Measurements from ENCODE around the gene PTPRN2. TPM values are rescaled to one million over a fixed set of nuclear protein-coding genes. Genes with fewer than 3 reads are reported as not detected.

The PTPRN2 gene
- polyA plus RNA-seq, 3 donors from 2014 or later: 1.9 to 3.7 (median 2.2) TPM

GRCh38 chr7:158547817-158548216 lies 39.8 kb downstream of the PTPRN2 start:
- Mint-ChIP-seq H3K36me3 (no peaks in the 10 kb centered on the region), H3K9me3 (no peaks in the 10 kb centered on the region), H3K4me3 (no peak overlapping the region), H3K27ac (no peak overlapping the region), H3K27me3 (ENCODE audit: low read depth in 3 of 3) (peaks cover 2 to 5% (median 2%) of the 10 kb centered on the region in 3 donors), H3K4me1 (no peaks in the 10 kb centered on the region)
- no peak for DNase-seq

GRCh38 chr7:158546626-158547025 lies 41.0 kb downstream of the PTPRN2 start:
- H3K27me3 Mint-ChIP-seq (ENCODE audit: low read depth in 3 of 3): peaks cover 2% of the 10 kb centered on the region in 3 donors
- no peak for DNase-seq
- no peaks in the 10 kb centered on the region for H3K9me3 Mint-ChIP-seq
- H3K36me3 Mint-ChIP-seq: no peaks in the 10 kb centered on the region
- no peaks in the 10 kb centered on the region for H3K4me1 Mint-ChIP-seq
- H3K4me3 Mint-ChIP-seq: no peak overlapping the region
- no peak overlapping the region for H3K27ac Mint-ChIP-seq

- no peak for DNase-seq
- Mint-ChIP-seq H3K4me1 (no peaks in the 10 kb centered on the region), H3K36me3 (no peaks in the 10 kb centered on the region), H3K27ac (no peak overlapping the region), H3K27me3 (ENCODE audit: low read depth in 3 of 3) (peaks cover 2% of the 10 kb centered on the region in 3 donors), H3K9me3 (no peaks in the 10 kb centered on the region), H3K4me3 (no peak overlapping the region)
Observed at GRCh38 chr7:158546214-158546613, 41.4 kb downstream of the PTPRN2 start.

- no peak overlapping the region for H3K4me3 Mint-ChIP-seq
- H3K36me3 Mint-ChIP-seq: no peaks in the 10 kb centered on the region
- H3K27ac Mint-ChIP-seq: no peak overlapping the region
- no peaks in the 10 kb centered on the region for H3K4me1 Mint-ChIP-seq
- H3K9me3 Mint-ChIP-seq: no peaks in the 10 kb centered on the region
- no peak for DNase-seq
- peaks cover 2 to 3% (median 2%) of the 10 kb centered on the region in 3 donors for H3K27me3 Mint-ChIP-seq (ENCODE audit: low read depth in 3 of 3)
Observed at GRCh38 chr7:158544708-158545107, 42.9 kb downstream of the PTPRN2 start.

- Mint-ChIP-seq H3K4me3 (no peak overlapping the region), H3K27ac (no peak overlapping the region), H3K4me1 (no peaks in the 10 kb centered on the region), H3K27me3 (ENCODE audit: low read depth in 3 of 3) (peaks cover 2 to 4% (median 3%) of the 10 kb centered on the region in 3 donors), H3K9me3 (no peaks in the 10 kb centered on the region), H3K36me3 (no peaks in the 10 kb centered on the region)
- DNase-seq: no peak
Observed at GRCh38 chr7:158543840-158544239, 43.8 kb downstream of the PTPRN2 start.

GRCh38 chr7:158542651-158543566 lies 44.7 kb downstream of the PTPRN2 start:
- peaks cover 0 to 5% (median 4%) of the 10 kb centered on the region in 3 donors for H3K27me3 Mint-ChIP-seq (ENCODE audit: low read depth in 3 of 3)
- DNase-seq: no peak
- no peak overlapping the region for H3K27ac Mint-ChIP-seq
- H3K4me1 Mint-ChIP-seq: no peaks in the 10 kb centered on the region
- no peak overlapping the region for H3K4me3 Mint-ChIP-seq
- H3K9me3 Mint-ChIP-seq: no peaks in the 10 kb centered on the region
- no peaks in the 10 kb centered on the region for H3K36me3 Mint-ChIP-seq

DNA sequence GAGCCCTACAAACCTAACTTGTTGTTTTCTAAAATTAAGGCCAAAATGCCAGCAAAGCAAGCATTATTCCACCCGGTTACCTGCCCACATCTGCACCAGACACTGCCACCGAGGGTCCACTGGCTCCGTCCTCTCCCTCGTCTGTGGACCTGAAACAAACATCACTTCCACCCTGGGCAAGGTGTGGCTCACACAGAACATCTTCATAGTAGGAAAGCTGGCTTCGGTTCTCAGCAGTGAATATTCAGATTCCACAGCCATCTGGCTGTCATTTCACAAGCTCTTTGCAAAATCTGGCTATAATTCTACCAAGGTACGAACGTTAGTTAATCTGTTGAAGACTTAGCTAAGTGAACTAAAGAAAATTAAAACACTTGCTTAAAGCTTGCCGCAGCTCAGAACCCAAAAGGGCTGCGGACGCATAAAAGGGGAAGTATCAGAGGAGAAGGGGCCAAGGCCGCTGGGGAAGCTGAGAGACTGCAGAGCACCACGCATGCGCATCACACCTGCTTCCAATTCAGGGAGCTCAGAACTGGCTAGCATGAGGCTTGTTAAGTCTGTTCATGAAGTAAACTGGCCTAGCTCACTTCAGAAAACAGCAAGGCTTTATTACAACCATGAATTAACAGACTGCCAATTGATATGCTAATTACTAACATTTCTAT lies 46.1 kb downstream of the PTPRN2 start:
- no peak overlapping the region for H3K4me3 Mint-ChIP-seq
- no peaks in the 10 kb centered on the region for H3K4me1 Mint-ChIP-seq
- no peaks in the 10 kb centered on the region for H3K36me3 Mint-ChIP-seq
- H3K27ac Mint-ChIP-seq: no peak overlapping the region
- no peaks in the 10 kb centered on the region for H3K9me3 Mint-ChIP-seq
- peaks cover 3 to 5% (median 4%) of the 10 kb centered on the region in 3 donors for H3K27me3 Mint-ChIP-seq (ENCODE audit: low read depth in 3 of 3)
- DNase-seq: no peak

GRCh38 chr7:158539711-158540146 lies 47.9 kb downstream of the PTPRN2 start:
- Mint-ChIP-seq H3K4me3 (no peak overlapping the region), H3K27ac (no peak overlapping the region), H3K4me1 (no peaks in the 10 kb centered on the region), H3K36me3 (no peaks in the 10 kb centered on the region), H3K27me3 (ENCODE audit: low read depth in 3 of 3) (peaks cover 2 to 7% (median 3%) of the 10 kb centered on the region in 3 donors), H3K9me3 (no peaks in the 10 kb centered on the region)
- no peak for DNase-seq

DNA sequence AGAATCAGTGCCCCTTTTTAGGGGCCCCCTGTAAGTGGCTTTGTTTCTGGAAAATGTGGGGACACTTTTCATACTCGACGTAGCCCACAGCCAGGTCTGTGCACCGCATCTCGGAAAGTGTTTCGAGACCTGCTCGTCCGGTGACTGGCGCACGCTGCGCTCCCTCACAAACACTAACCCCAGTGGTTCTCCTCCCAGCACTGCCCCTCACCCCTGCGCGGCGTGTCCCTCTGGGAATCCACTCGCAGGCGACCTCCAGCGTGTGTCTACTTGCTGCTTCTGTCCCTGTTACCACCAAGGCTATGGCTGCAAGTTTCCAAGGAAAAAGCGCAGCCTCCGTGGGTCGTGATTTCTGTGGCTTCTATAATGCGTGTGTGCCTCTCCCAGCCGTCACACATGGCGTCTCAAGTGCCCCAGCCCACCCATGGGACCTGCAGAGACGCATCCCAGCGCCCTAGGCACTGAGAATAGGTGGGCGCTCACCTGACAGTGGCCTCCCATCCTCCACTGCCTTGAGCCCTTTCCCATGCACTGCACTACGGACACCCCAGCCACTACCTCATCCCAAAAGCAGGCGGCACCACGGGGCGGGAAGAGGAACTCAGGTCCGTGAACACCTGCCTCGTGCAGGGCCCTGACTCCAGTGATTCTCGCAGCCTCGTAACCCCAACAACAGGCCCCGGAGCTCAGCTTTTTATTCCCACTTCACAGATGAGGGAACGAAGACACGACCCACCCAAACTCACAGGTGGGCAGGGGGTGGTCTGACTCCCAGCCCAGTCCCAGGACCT lies 49.3 kb downstream of the PTPRN2 start:
- H3K27me3 Mint-ChIP-seq (ENCODE audit: low read depth in 3 of 3): peaks cover 3 to 5% (median 4%) of the 10 kb centered on the region in 3 donors
- no peak for DNase-seq
- no peak overlapping the region for H3K4me3 Mint-ChIP-seq
- no peak overlapping the region for H3K27ac Mint-ChIP-seq
- H3K9me3 Mint-ChIP-seq: no peaks in the 10 kb centered on the region
- H3K36me3 Mint-ChIP-seq: no peaks in the 10 kb centered on the region
- H3K4me1 Mint-ChIP-seq: no peaks in the 10 kb centered on the region

GRCh38 chr7:158537516-158537882 lies 50.1 kb downstream of the PTPRN2 start:
- H3K36me3 Mint-ChIP-seq: no peaks in the 10 kb centered on the region

DNA sequence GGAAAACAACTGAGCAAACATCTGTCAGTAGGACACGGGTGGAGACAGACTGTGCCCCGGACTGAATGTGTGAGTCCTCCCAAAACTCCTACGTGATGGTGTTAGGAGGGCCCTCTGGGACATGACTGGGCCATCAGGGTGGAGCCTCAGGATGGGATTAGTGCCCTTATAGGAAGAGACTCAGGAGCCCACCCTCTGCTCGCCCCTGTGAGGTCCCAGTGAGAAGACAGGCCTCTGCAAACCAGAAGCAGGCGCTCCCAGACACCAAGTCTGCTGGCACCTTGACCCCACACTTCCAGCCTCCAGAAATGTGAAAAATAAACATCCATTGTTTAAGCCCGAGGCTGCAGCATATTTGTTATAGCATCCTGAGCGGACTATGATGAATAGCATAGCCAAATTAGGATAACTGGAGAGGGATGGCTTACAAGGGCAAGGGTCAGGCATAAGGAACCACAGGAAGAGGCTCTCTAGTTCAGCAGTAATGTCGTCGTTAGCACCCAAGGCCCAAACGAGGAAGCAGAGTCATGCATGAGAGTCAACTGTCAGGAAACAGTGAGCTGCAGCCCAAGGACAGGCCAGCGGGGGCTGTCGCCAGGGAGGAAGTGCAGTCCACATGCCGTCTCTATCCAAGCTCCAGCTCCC lies 50.6 kb downstream of the PTPRN2 start:
- no peaks in the 10 kb centered on the region for H3K36me3 Mint-ChIP-seq
- H3K27me3 Mint-ChIP-seq (ENCODE audit: low read depth in 3 of 3): peaks cover 3 to 5% (median 4%) of the 10 kb centered on the region in 3 donors
- no peak overlapping the region for H3K27ac Mint-ChIP-seq
- H3K9me3 Mint-ChIP-seq: no peaks in the 10 kb centered on the region
- no peak overlapping the region for H3K4me3 Mint-ChIP-seq
- no peaks in the 10 kb centered on the region for H3K4me1 Mint-ChIP-seq
- no peak for DNase-seq

More at GRCh38 chr7:158537516-158537882, 50.1 kb downstream of the PTPRN2 start:
- DNase-seq: no peak
- H3K27ac Mint-ChIP-seq: no peak overlapping the region
- peaks cover 3 to 5% (median 4%) of the 10 kb centered on the region in 3 donors for H3K27me3 Mint-ChIP-seq (ENCODE audit: low read depth in 3 of 3)
- no peaks in the 10 kb centered on the region for H3K4me1 Mint-ChIP-seq
- H3K4me3 Mint-ChIP-seq: no peak overlapping the region
- no peaks in the 10 kb centered on the region for H3K9me3 Mint-ChIP-seq

DNA sequence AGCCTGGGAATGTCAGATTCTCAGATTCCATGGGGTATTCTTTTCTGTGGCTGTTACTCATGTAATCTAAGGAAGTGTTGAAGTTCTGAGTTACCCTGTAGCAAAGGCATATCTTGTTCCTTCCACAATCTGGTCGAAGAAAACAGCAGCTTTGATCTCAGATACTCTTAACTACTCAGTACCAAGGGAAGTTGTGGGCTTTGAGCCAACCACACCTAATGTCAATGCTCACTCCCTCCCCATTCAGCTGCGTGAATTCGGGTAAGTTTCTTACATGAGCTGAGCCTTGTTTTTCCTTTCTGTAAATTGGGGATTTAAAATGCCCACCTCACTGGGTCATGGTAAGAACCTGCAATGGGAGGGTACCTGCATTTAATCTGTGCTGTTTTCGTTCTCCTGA lies 52.5 kb downstream of the PTPRN2 start:
- Mint-ChIP-seq H3K4me1 (no peaks in the 10 kb centered on the region), H3K27ac (no peak overlapping the region), H3K36me3 (no peaks in the 10 kb centered on the region), H3K27me3 (ENCODE audit: low read depth in 3 of 3) (peaks cover 4 to 5% (median 4%) of the 10 kb centered on the region in 3 donors), H3K4me3 (no peak overlapping the region), H3K9me3 (no peaks in the 10 kb centered on the region)
- DNase-seq: no peak

DNA sequence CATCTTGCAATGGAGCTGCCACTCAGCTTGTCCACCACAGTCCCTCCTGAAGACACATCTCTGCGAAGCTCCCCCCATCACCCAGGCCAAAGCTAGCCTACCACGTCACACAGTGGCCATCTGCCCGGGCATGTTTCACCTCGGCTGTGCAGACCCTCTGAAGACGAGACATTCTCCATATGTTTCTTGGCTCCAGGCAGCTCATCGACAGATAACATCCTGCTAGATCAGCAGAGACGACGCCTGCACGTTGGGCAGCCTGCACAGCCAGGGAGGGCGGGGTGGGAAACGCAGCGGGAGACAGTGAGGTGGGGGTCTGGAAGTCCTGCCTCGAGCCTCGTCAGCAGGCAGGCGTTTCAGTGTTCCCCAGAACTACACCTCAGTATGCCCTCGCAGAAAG lies 53.0 kb downstream of the PTPRN2 start:
- Mint-ChIP-seq H3K9me3 (no peaks in the 10 kb centered on the region), H3K4me1 (no peaks in the 10 kb centered on the region), H3K4me3 (no peak overlapping the region), H3K27me3 (ENCODE audit: low read depth in 3 of 3) (peaks cover 4 to 5% (median 4%) of the 10 kb centered on the region in 3 donors), H3K36me3 (no peaks in the 10 kb centered on the region), H3K27ac (no peak overlapping the region)
- no peak for DNase-seq
